ENCODE data around the gene ACAP3.

The ACAP3 gene, protein sequence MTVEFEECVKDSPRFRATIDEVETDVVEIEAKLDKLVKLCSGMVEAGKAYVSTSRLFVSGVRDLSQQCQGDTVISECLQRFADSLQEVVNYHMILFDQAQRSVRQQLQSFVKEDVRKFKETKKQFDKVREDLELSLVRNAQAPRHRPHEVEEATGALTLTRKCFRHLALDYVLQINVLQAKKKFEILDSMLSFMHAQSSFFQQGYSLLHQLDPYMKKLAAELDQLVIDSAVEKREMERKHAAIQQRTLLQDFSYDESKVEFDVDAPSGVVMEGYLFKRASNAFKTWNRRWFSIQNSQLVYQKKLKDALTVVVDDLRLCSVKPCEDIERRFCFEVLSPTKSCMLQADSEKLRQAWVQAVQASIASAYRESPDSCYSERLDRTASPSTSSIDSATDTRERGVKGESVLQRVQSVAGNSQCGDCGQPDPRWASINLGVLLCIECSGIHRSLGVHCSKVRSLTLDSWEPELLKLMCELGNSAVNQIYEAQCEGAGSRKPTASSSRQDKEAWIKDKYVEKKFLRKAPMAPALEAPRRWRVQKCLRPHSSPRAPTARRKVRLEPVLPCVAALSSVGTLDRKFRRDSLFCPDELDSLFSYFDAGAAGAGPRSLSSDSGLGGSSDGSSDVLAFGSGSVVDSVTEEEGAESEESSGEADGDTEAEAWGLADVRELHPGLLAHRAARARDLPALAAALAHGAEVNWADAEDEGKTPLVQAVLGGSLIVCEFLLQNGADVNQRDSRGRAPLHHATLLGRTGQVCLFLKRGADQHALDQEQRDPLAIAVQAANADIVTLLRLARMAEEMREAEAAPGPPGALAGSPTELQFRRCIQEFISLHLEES
- long read RNA-seq, donor 1, result 0 reads
- long read RNA-seq, donor 2, result 0 reads
- long read RNA-seq, donor 3, partial matches to known transcripts, result 0 of 2 reads
- long read RNA-seq, donor 3, other reads (novel, unspliced or antisense), result 0 of 2 reads
- long read RNA-seq, donor 4, partial matches to known transcripts, result 0 of 1 reads
- long read RNA-seq, donor 4, other reads (novel, unspliced or antisense), result 0 of 1 reads
- long read RNA-seq, donor 5, partial matches to known transcripts, result 0 of 1 reads
- long read RNA-seq, donor 5, other reads (novel, unspliced or antisense), result 0 of 1 reads
- long read RNA-seq, donor 6, partial matches to known transcripts, result 16 of 22 reads
- long read RNA-seq, donor 6, other reads (novel, unspliced or antisense), result 5 of 22 reads
- long read RNA-seq, donor 7, partial matches to known transcripts, result 35 of 37 reads
- long read RNA-seq, donor 7, other reads (novel, unspliced or antisense), result 0 of 37 reads
- long read RNA-seq, donor 8, partial matches to known transcripts, result 6 of 15 reads
- long read RNA-seq, donor 8, other reads (novel, unspliced or antisense), result 9 of 15 reads

DNA sequence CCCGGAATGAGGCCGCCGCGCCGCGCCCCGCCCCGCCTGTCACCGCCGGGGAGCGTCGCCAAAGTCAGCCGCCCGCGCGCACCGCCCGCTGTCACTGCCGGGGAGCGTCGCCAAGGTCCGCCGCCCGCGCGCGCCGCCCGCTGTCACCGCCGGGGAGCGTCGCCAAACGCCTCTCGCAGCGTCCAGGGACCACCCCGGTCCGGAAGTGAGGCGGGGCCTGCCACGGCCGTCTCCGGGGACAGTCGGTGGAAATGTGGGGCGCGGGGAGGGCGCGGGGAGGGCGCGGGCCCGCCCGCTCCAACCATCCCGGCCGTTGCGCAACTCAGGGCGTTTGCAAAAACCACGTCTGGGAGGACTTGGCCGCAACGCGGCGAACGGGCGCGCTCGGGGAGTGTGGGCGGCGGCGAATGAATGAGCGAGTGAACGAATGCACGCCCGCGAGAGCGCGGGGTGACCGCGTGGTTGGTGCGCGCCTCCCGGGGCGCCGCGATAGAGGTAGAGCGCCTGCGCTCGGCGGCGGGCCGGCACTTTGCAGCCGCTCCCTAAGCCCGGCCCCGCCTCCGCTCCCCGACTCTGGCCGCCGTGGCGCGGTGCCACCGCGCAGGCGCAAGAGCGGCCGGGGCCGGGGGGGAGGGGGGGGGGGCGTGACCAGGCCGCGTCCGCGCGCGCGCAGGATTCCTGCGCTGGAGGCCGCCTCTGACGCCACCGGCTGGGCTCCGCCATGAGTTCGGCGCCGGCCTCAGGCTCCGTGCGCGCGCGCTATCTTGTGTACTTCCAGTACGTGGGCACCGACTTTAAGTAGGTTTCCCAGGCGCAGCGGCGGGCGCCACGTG is at the start of gene ACAP3, which contains the start of gene PUSL1:
ACAP3 (minus strand) TSS at position 8 of the 833 bp plus-strand sequence. CDS start 115 bp downstream, outside the sequence.
PUSL1 (plus strand) TSS at position 675 of the 833 bp plus-strand sequence; CDS start at position 722, 47 bp downstream.
- DNase-seq, result peak; percentile 98

DNA sequence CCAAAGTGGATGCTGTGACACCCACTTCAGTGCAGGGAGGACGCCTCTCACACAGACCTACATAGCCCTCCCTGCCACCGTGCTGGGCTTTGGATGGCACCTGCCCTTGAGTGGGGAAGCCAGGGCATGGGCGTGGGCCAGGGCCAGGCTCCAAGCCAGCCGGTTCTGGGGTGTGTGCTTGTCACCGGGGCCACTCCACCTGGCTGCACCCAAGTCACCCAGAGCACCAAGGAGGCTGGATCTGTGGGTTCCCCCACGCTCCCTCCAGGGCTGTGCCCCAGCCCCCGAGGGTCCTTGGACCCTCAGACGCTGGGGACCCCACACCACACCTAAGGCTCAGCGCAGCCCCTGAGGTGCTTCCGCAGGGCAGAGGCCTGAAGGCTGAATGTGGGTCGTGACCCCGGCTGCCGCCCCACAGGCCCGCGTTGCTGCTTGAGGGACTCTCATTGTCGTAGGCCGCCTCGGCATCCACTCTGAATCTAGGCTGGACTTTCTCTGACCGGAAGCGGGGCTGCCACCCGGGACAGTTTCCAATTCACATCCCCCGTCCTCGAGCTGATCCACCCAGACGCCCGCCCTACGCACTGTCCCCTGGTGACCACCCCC is 49.2 kb upstream of the ACAP3 start:
- DNase-seq, result no peak

DNA sequence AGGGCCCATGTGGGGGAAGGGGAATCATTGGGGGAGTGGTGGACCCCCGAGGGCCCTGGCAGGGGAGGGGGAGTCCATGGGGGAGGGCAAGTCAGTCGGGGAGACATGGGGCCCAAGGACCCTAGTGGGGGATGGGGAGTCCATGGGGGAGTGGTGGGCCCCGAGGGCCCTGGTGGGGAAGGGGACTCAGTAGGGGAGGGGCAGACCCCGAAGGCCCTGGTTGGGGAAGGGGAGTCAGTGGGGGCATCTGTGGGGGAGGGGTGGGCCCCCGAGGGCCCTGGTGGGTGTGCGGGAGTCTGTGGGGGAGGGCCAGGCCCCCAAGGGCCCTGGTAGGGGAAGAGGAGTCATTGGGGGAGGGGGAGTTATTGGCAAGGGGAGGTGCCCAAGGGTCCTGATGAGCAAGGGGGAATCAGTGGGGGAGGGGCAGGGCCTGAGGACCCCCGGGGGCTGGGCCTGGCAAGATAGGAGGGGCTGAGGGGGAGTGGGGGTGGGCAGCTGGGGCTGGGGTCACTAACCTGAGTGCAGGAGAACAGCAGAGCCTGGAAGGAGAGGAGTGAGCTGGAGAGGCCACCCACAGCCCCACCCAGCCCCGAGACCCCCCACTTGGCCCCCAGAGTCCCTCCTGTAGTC is 48.6 kb upstream of the ACAP3 start:
- DNase-seq, result no peak

DNA sequence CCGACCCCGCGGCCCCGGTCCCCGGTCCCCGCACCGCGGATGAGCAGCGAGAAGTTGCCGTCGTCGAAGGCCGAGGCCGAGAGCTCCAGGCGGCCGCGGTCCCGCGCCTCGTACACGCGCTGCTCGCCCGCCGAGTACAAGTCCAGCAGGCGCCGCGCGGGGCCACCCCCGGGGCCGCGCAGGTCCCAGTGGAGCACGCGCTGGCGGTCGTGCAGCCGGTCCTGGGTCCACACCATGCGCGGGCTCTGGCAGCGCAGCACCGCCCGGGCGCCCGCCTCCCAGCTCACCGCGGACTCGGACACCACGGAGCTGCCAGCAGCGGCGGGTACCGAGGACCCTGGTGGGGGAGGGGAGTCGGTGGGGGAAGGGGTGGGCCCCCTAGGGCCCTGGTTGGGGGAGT is 47.7 kb upstream of the ACAP3 start:
- peak; percentile 50 for DNase-seq

DNA sequence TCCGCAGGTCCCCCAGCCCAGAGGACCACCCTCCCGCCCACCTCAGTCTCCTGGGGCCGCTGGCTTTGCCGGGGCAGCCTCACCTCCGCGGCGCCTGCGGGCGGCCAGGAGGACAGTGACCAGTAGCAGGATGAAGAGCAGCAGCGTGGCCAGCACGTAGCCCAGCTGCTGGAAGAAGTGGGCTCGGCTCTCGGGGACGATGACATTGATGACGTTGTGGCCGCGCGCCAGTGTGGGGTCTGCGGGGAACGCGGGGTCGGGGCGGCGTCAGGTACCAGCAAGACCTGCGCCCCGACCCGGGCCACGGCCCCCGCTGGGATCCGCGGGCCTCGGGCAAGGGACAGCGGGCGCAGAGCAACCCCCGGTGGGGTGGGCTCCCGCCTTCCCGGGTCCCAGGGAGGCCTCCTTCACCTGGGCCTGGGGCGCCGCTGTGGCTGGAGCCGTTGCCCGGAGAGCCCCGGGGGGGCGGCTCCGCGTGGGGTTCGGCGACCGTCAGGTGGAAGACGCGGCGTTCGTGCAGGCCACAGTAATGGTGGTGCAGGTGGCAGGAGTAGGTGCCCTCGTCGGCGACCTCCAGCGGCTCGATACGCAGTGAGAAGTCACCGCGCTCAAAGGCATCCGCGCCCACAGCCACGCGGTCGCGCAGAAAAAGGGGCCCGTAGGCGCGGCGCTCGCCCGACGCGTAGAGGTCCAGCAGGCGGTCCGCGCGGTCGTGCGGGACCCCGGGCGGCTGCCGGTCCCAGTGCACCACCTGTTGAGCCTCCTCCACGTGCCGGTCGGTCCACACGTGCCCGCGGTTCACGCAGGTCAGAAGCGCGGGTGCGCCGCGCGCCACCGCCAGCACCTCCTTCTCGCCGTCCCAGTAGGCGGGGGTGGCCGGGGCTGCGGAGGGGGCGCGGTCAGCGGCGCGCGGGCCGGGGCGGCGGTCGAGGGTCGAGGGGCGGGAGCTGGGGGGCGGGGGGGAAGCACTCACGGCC is 46.8 kb upstream of the ACAP3 start:
- DNase-seq, result peak; percentile 63

DNA sequence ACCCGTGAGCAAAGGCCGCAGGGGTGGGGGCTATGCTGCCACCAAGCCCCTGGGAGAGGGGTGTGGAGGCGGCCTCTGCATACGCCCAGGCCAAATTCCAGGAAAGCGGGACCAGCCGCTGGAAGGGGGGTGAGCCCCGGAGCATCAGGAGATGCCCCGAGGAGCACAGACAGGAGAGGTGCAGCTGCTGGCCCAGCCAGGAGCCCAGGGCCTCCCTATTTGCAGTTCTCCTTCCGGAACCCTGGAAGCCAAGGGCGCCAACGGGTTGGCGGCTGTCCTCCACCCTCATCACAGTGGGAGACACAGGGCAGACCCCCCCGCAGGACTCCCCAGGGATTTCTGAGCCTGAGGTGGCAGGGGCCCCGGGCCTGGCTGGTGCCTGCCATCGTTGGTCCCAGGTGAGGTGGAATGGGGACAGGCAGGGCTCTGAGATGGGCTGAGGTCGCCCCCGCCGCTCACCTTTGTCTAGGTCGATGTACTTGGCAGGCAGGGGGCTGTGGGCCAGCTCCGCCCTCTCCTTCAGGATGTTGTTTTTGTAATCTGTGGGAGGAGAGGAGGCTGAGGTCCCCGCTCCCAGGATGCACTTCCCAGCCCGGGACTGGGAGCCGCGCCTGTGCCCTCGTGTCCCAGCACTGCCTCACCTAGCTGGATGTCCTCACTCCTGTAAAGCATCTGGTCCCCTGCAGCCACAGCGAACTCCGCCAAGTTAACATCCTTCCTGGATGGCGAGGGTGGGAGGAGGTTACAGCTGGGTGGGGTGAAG is 45.8 kb upstream of the ACAP3 start:
- DNase-seq, result peak; percentile 58

DNA sequence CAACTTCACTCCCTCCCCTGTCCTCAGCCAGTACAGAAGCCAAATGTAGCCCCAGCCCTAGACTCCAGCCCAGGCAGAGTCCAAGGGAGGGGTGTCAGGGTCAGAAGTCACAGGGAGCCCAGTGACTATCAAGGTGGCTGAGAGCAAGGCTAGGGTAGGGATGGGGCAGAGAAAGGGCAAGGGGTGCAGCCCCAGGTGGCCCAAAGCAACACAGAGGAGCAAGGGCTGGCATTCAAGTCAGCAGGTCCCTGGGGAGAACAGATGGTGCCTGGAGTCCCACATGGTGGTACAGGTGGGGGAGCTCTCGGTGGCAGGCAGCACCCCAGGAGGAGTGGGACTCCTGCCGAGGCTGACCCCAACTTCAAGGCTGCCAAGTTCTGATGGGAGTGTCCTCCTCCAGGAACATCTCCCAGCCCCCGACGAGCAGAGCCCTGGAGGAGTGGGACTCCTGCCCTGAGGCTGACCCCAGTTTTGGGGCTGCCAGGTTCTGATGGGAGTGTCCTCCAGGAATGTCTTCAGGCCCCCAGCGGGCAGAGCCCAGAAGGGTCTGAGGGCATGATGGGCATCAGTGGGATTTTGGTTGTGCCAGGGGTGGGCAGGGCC is 45.2 kb upstream of the ACAP3 start:
- no peak for DNase-seq

DNA sequence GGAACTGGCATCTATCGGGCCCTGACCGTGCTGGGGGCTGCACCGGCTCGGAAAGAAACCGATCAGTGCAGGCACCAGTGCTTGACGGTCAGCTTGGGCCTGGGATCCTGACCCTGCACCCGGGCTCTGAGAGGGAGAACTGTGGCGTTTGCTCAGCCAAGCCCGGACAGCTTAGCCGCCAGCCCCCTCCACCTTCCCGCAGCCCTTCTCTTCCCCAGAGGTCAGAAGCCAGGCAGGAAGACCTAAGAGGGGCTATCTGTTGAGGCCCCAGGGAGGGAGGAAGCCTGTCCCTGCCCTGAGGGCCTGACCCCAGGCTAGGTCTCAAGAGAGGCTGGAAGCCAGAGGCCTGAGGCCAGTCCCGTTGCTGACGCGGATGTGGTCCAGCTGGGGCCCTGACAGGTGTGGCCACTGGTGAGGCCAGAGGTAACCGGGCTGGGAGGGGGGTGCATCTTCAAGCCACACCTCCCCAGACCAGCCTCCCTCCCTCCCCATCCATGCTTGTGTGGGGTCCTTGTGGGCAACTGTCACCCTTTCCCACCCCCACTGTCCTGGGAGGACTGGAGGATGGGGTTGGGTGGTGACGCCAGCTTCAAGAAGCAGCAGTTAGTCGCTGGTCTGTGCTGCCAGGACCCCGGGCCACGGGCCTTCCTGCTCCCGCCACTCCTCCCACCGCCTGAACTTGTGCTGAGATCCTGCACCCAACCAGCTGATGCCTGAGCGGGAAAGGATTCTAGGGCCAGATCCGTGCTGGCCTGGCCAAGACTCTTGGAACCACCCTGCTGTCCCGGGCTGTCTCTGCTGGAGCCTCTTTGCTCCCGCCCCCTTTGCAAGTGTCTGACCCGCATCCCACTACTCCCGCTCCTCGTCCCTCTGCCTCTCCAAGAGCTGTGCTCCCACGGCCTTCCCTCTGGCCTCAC is 44.0 kb upstream of the ACAP3 start:
- peak; percentile 47 for DNase-seq

DNA sequence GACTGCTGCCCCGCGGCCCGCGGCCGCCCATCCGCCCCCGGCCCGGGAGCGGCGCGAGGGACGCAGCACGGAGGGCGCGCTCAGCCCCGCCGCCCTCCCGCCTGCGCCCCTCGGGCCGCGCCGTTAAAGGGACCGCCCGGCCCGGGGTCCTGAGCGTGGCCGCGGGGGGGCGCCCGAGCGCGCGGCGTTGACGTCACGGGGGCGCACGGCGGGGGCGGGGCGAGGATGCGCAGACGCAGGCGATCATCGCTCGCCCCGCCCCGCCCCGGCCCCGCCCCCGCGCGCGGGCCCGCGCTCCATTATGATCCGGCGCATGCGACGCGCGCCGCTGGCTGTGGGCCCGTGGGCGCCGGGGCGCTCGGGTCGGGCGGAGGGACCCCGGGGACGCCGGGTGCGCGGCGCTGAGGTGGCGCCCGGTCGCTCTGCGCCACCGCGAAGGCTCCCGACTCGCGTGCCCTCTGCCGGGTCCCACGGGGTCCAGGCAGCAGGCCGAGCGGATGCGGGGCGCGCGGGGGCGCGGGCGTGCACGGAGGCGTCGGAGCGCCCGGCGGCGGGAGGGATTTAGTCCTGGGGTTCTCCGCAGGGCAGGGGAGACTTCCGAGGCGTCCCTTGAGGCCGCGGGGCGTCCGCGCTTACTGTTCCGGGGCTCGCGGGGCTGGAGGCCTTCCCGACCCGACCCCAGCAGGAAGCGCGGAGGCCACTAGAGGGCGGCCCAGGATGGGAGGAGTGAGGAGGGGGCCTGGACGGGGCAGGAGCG is 41.7 kb upstream of the ACAP3 start, which contains the start of gene DVL1:
DVL1 (minus strand) TSS at position 163 of the 757 bp plus-strand sequence. CDS start 353 bp downstream, outside the sequence.
- DNase-seq, result peak; percentile 90

DNA sequence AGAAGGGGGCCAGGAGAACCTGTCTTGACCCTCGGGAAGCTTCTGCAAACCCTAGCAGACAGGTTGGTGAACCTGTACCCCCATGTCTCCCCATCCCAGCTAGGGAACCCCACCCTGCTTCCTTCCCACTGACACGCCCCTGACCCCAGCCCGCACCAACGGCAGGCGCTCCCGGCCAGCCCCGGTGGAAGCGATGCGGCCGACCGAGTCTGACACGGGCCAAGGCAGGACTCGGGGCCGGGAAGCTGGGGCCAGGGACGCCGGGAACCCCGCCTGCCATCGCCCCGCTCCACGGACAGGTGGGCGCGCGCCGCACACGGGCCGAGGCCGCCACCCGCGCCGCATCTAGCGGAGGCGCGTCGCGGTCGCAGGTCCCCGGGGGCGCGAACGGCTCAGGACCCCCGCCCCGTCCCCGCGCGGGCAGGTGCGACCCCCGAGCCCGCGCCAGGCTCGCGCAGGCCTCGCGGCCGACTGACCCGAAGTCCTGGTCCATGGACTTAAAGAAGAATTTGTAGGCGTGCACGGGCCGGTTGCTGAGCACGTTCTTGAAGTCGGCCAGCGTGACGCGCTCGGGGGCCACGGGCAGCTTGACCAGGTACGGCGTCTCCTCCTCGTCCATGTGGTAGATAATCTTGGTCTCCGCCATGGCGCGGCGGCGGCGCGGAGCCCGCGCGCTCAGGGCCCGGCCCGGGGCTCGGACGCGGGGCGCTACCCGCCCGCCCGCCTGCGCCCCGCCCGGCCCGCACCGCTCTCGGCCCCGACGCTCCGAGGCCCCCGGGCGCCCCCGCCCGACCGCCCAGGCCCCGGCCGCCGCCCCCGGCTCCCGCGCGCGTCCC is 40.9 kb upstream of the ACAP3 start:
- peak; percentile 56 for DNase-seq

DNA sequence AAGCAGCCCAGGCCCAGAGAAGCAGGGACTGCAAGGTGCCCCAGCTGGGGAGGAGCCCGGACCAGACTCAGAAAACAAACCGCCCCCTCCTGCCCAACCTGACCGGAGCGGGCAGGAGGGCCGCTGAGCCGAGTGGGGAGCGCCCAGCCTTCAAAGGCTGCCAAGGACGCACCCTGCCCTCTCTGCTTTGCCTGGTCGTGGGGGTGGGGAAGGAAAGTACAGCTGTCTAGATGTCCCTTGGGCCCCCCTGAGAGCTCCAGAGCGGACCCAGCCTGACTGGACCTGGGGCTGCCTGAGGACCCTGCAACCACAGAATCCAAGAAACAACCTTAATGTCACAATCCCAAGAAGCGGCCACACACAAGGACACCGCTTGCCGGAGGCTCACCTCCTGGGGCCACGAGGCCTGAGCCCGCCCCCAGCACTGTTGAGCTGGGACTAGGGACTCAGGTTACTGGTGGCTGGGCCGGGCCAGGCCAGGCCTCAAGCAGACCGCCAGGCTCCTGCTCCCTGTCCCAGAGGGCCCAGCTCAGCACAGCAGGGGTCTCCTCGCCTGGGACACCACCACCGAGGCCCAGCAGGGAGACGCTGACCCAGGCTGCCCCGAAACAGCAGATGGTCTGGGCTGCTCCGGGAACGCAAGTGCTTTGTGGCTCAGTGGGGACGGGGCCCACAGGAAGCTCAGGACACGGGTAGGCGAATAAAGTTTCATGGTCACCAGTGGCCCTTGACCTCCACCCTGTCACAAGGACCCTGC is 40.1 kb upstream of the ACAP3 start:
- peak; percentile 61 for DNase-seq

DNA sequence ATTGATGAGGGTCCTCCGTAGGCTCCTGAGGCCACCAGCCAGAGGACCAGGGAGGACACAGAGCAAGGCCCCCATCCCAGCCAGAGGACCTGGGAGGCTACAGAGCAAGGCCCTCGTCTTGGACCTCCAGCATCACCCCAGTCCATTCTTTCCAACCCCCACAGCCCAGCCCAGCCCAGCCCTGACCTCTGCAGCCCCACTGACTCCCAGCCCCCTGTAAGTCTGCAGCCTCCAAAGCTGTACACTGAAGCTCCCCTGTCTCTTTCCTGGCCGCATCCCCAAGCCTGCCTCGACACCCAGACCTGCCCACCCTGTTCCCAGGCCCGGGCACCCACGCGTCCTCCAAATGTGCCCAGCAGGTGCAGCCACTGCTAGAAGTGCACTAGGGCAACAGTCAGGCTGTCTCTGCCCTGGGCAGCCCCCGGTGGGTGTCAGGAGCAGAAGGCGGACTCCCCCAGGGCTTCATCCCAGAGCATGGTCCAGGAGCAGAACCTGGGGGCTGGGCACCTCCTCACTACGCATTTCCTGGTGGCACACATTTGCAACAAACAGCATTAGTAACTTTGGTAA is 39.4 kb upstream of the ACAP3 start:
- DNase-seq, result no peak

DNA sequence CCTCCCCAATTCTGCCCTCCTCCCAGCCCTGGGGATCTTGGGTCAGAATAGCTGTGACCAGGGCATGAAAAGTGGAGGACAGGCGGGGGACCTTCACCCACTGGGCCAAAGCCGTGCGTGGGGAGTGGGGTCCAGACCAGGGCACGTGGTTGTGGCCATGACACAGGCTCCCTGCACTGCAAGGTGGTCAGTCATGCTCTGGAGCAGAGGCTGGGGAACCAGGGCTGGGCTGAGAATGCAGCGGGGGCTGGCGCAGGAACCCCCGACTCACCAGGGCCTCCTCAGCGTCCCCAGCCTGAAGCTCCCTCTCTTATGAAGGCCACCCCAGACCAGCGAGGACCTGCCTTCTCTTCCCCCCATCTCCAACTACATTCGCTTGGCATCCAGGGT is 38.8 kb upstream of the ACAP3 start:
- no peak for DNase-seq

Measured in right kidney (tissue), 9 donors.